H9 (cell line): ENCODE data around the gene PIP5K1C. TPM values are rescaled to one million over a fixed set of nuclear protein-coding genes. Genes with fewer than 3 reads are reported as not detected.

Source experiments
- DNase-seq: peaks from one replicate; pipeline ENCODE4 v3.0.0-alpha.2; 2017
- H2AFZ ChIP-seq: one replicate; pipeline ENCODE4 v1.6.1; 2013; ENCODE audit warnings: mild to moderate bottlenecking, low read length, control low read depth, moderate library complexity
- H2AK5ac ChIP-seq: 2 replicates; pipeline ENCODE4 v1.6.1; 2013; ENCODE audit warnings: low read length, control low read depth, mixed read lengths; ENCODE audit not compliant: insufficient read length
- H2BK120ac ChIP-seq: one replicate; pipeline ENCODE4 v1.6.1; 2013; ENCODE audit warnings: low read depth, mild to moderate bottlenecking, low read length, control low read depth, inconsistent platforms; ENCODE audit not compliant: poor library complexity, severe bottlenecking
- H2BK12ac ChIP-seq: 2 replicates; pipeline ENCODE4 v1.6.1; 2013; ENCODE audit warnings: low read length, control low read depth, mixed read lengths, low read depth; ENCODE audit not compliant: insufficient read length
- H2BK15ac ChIP-seq: 2 replicates; pipeline ENCODE4 v1.6.1; 2013; ENCODE audit warnings: low read depth, low read length, control low read depth
- H2BK20ac ChIP-seq: one replicate; pipeline ENCODE4 v1.6.1; 2013; ENCODE audit warnings: low read depth, mild to moderate bottlenecking, low read length, control low read depth, inconsistent platforms; ENCODE audit not compliant: poor library complexity, severe bottlenecking
- H2BK5ac ChIP-seq: 2 replicates; pipeline ENCODE4 v1.6.1; 2013; ENCODE audit warnings: low read length, control low read depth, mixed read lengths; ENCODE audit not compliant: insufficient read length
- H3K14ac ChIP-seq: 2 replicates; pipeline ENCODE4 v1.6.1; 2013; ENCODE audit warnings: low read length, control low read depth; ENCODE audit not compliant: insufficient read depth
- H3K18ac ChIP-seq: 2 replicates; pipeline ENCODE4 v1.6.1; 2013; ENCODE audit warnings: low read depth, mild to moderate bottlenecking, mixed read lengths, low read length, control low read depth; ENCODE audit not compliant: insufficient read length
- H3K23ac ChIP-seq: 2 replicates; pipeline ENCODE4 v1.6.1; 2013; ENCODE audit warnings: low read length, control low read depth, mixed read lengths, low read depth; ENCODE audit not compliant: insufficient read length
- H3K23me2 ChIP-seq: 2 replicates; pipeline ENCODE4 v1.6.1; 2013; ENCODE audit warnings: low read depth, mild to moderate bottlenecking, mixed read lengths, low read length, control low read depth; ENCODE audit not compliant: insufficient read length, poor library complexity, severe bottlenecking
- H3K27ac ChIP-seq: 2 replicates; pipeline ENCODE4 v1.5.1; 2013; ENCODE audit warnings: low read length, control low read depth, mixed read lengths, low read depth; ENCODE audit not compliant: insufficient read length
- H3K27me3 ChIP-seq: 2 replicates; pipeline ENCODE4 v1.6.1; 2013; ENCODE audit warnings: low read length, control low read depth, inconsistent platforms; ENCODE audit not compliant: insufficient read depth
- H3K4ac ChIP-seq: 2 replicates; pipeline ENCODE4 v1.6.1; 2013; ENCODE audit warnings: low read depth, mild to moderate bottlenecking, control low read depth, inconsistent platforms, low read length, moderate library complexity
- H3K4me1 ChIP-seq: 2 replicates; pipeline ENCODE4 v1.6.1; 2013; ENCODE audit warnings: low read length, control low read depth, inconsistent platforms; ENCODE audit not compliant: insufficient read depth
- H3K4me2 ChIP-seq: 2 replicates; pipeline ENCODE4 v1.6.1; 2013; ENCODE audit warnings: low read length, control low read depth, mixed read lengths; ENCODE audit not compliant: insufficient read length, insufficient read depth
- H3K56ac ChIP-seq: 2 replicates; pipeline ENCODE4 v1.6.1; 2013; ENCODE audit warnings: low read depth, mild to moderate bottlenecking, mixed read lengths, low read length, control low read depth; ENCODE audit not compliant: insufficient read length
- H3K79me1 ChIP-seq: 2 replicates; pipeline ENCODE4 v1.6.1; 2013; ENCODE audit warnings: low read depth, mild to moderate bottlenecking, moderate library complexity, low read length, control low read depth, inconsistent platforms; ENCODE audit not compliant: insufficient read depth, poor library complexity, severe bottlenecking
- H3K79me2 ChIP-seq: 2 replicates; pipeline ENCODE4 v1.6.1; 2013; ENCODE audit warnings: low read length, control low read depth, inconsistent platforms; ENCODE audit not compliant: insufficient read depth
- H3K9ac ChIP-seq: 2 replicates; pipeline ENCODE4 v1.6.1; 2013; ENCODE audit warnings: low read length, control low read depth, mixed read lengths; ENCODE audit not compliant: insufficient read length; ENCODE audit errors: extremely low read depth
- H3K9me3 ChIP-seq: one replicate; pipeline ENCODE4 v1.6.1; 2013; ENCODE audit warnings: low read depth, low read length, inconsistent platforms; ENCODE audit not compliant: control insufficient read depth
- H3T11ph ChIP-seq: one replicate; pipeline ENCODE4 v1.6.1; 2013; ENCODE audit warnings: mild to moderate bottlenecking, low read length, control low read depth, inconsistent platforms
- H4K20me1 ChIP-seq: one replicate; pipeline ENCODE4 v1.6.1; 2013; ENCODE audit not compliant: control insufficient read depth, insufficient read length, insufficient read depth
- H4K5ac ChIP-seq: 2 replicates; pipeline ENCODE4 v1.6.1; 2013; ENCODE audit warnings: low read depth, mild to moderate bottlenecking, mixed read lengths, low read length, control low read depth; ENCODE audit not compliant: insufficient read length
- H4K8ac ChIP-seq: replicated peaks from 2 replicates; pipeline ENCODE4 v1.6.1; 2013; ENCODE audit warnings: low read length, control low read depth, mixed read lengths, low read depth; ENCODE audit not compliant: insufficient read length
- H4K91ac ChIP-seq: 2 replicates; pipeline ENCODE4 v1.6.1; 2013; ENCODE audit warnings: low read depth, mild to moderate bottlenecking, moderate library complexity, mixed read lengths, low read length, control low read depth; ENCODE audit not compliant: insufficient read length
- H3K27ac Mint-ChIP-seq, 3 experiments: 2 replicates in 2 of 3; 3 replicates in 1 of 3; pipeline ENCODE4 v1.8.0; 2020 to 2021; ENCODE audit warnings: mixed read lengths in 3 of 3, mild to moderate bottlenecking in 1 of 3, moderate library complexity in 1 of 3
- H3K27me3 Mint-ChIP-seq: 2 replicates; pipeline ENCODE4 v1.8.0; 2021; ENCODE audit warnings: low read depth, mild to moderate bottlenecking, moderate library complexity, mixed read lengths
- H3K36me3 Mint-ChIP-seq, 3 experiments: 2 replicates in 2 of 3; 3 replicates in 1 of 3; pipeline ENCODE4 v1.8.0; 2020 to 2021; ENCODE audit warnings: low read depth in 3 of 3, mixed read lengths in 3 of 3; ENCODE audit not compliant: insufficient read depth in 1 of 3
- H3K4me1 Mint-ChIP-seq, 2 experiments: 2 replicates each; pipeline ENCODE4 v1.8.0; 2020; ENCODE audit warnings: mixed read lengths in 2 of 2
- H3K4me3 Mint-ChIP-seq, 2 experiments: 2 replicates in 1 of 2; 3 replicates in 1 of 2; pipeline ENCODE4 v1.8.0; 2020 to 2021; ENCODE audit warnings: mild to moderate bottlenecking in 2 of 2, mixed read lengths in 2 of 2, moderate library complexity in 1 of 2
- H3K9me3 Mint-ChIP-seq, 2 experiments: 2 replicates in 1 of 2; 3 replicates in 1 of 2; pipeline ENCODE4 v1.8.0; 2020; ENCODE audit warnings: mild to moderate bottlenecking in 2 of 2, mixed read lengths in 2 of 2, moderate library complexity in 1 of 2
- CTCF ChIP-seq: fragments of 200-600 bp; sonication (generic); conservative IDR thresholded peaks from 3 replicates; pipeline ENCODE4 v1.8.0; 2021; ENCODE audit warnings: antibody characterized with exemption, mild to moderate bottlenecking
- WGBS: extraction: QIAGEN DNeasy Blood & Tissue Kit; methylation state at CpG from one replicate; pipeline ENCODE4 v1.1.7; 2013; ENCODE audit warnings: missing lambda C conversion rate, low lambda C conversion rate, mixed read lengths; ENCODE audit not compliant: insufficient read length; ENCODE audit errors: extremely low coverage; 5-methylcytosine and 5-hydroxymethylcytosine counted together
- total RNA-seq: library from RNA; stranded (reverse); gene quantifications from 2 replicates; pipeline ENCODE4 v1.2.1, GENCODE V29; 2021

PIP5K1C gene
- total RNA-seq, 1 experiment from 2014 or later = 41.7 TPM

GRCh38 chr19:3653865-3654513 is 46.3 kb downstream of the PIP5K1C start:
- no peak overlapping the region for H2BK120ac ChIP-seq
- H3K14ac ChIP-seq = no peak overlapping the region
- Mint-ChIP-seq H3K9me3 (no peaks in the 10 kb centered on the region; a peak in 1 of 5 replicates), H3K27me3 (no peaks in the 10 kb centered on the region), H3K27ac (no peak overlapping the region; a peak in 1 of 7 replicates), H3K36me3 (peaks cover 8 to 33% (median 32%) of the 10 kb centered on the region in 3 experiments), H3K4me1 (no peaks in the 10 kb centered on the region), H3K4me3 (no peak overlapping the region)
- H2AFZ ChIP-seq = no peak overlapping the region
- H3K9ac ChIP-seq = no peak overlapping the region
- H2AK5ac ChIP-seq = no peak overlapping the region
- no peak overlapping the region for H3K23ac ChIP-seq
- no peak overlapping the region for H4K8ac ChIP-seq
- H3K79me2 ChIP-seq = no peaks in the 10 kb centered on the region
- no peak overlapping the region for H3T11ph ChIP-seq
- no peaks in the 10 kb centered on the region for H3K9me3 ChIP-seq
- H3K23me2 ChIP-seq = no peaks in the 10 kb centered on the region
- H2BK15ac ChIP-seq = no peak overlapping the region
- no peak overlapping the region for H4K91ac ChIP-seq
- H3K18ac ChIP-seq = no peak overlapping the region
- H3K4me1 ChIP-seq = no peaks in the 10 kb centered on the region
- no peak overlapping the region for H2BK20ac ChIP-seq
- TF ChIP-seq CTCF = peak; percentile 53
- H4K5ac ChIP-seq = no peak overlapping the region
- no peak overlapping the region for H2BK12ac ChIP-seq
- peaks cover 3% of the 10 kb centered on the region for H4K20me1 ChIP-seq
- DNase-seq = no peak
- no peak overlapping the region for H3K56ac ChIP-seq
- no peak overlapping the region for H3K27ac ChIP-seq
- H3K27me3 ChIP-seq = no peaks in the 10 kb centered on the region
- WGBS = no CpG with 5 or more reads among the region's 20 CpGs
- no peak overlapping the region for H3K4ac ChIP-seq
- H3K4me2 ChIP-seq = no peak overlapping the region
- H2BK5ac ChIP-seq = no peak overlapping the region
- H3K79me1 ChIP-seq = no peaks in the 10 kb centered on the region
